Measurements from ENCODE around the gene P4HA3. TPM values are rescaled to one million over a fixed set of nuclear protein-coding genes. Genes with fewer than 3 reads are reported as not detected.

Gene P4HA3
- polyA plus RNA-seq, 1 experiment = 14.1 TPM

- DNase-seq (ENCODE audit: low read depth) = no peak
- Histone ChIP-seq H3K36me3 (ENCODE audit: control insufficient read depth, insufficient read depth, low read length) (no peaks in the 10 kb centered on the region), H3K4me3 (ENCODE audit: low read depth, low read length) (no peak overlapping the region), H3K27me3 (ENCODE audit: control insufficient read depth, insufficient read depth, low read length) (no peaks in the 10 kb centered on the region)
- ChIA-PET POLR2A (no interaction called here), CTCF (no interaction called here)
- TF ChIP-seq CTCF (IDR thresholded peaks at IDR 0.05; ENCODE audit: insufficient read depth, low read depth, low read length) = no peak
Measured at GRCh38 chr11:74307434-74307833, 4.0 kb downstream of the P4HA3 start.

GRCh38 chr11:74306435-74307175 lies 4.8 kb downstream of the P4HA3 start:
- ChIA-PET POLR2A (no interaction called here), CTCF (no interaction called here)
- Histone ChIP-seq H3K27me3 (ENCODE audit: control insufficient read depth, insufficient read depth, low read length) (no peaks in the 10 kb centered on the region), H3K4me3 (ENCODE audit: low read depth, low read length) (no peak overlapping the region), H3K36me3 (ENCODE audit: control insufficient read depth, insufficient read depth, low read length) (no peaks in the 10 kb centered on the region)
- DNase-seq (ENCODE audit: low read depth) = no peak
- TF ChIP-seq CTCF (IDR thresholded peaks at IDR 0.05; ENCODE audit: insufficient read depth, low read depth, low read length) = no peak

- no peak for TF ChIP-seq CTCF (IDR thresholded peaks at IDR 0.05; ENCODE audit: insufficient read depth, low read depth, low read length)
- ChIA-PET CTCF (interaction anchor here (0.6 to 2.3 kb wide), 4 partner anchors 22 to 189 kb away, joined by 3 to 7 read pairs (median 4); no protein-coding TSS in a partner anchor), POLR2A (interaction anchor here (0.6 to 1.1 kb wide), 3 partner anchors 20 to 126 kb away, joined by 3 to 4 read pairs (median 4); no protein-coding TSS in a partner anchor)
- Histone ChIP-seq H3K4me3 (ENCODE audit: low read depth, low read length) (no peak overlapping the region), H3K27me3 (ENCODE audit: control insufficient read depth, insufficient read depth, low read length) (no peaks in the 10 kb centered on the region), H3K36me3 (ENCODE audit: control insufficient read depth, insufficient read depth, low read length) (no peaks in the 10 kb centered on the region)
- peak; percentile 78 for DNase-seq (ENCODE audit: low read depth)
Measured at GRCh38 chr11:74299015-74299414, 12.4 kb downstream of the P4HA3 start.

- Histone ChIP-seq H3K36me3 (ENCODE audit: control insufficient read depth, insufficient read depth, low read length) (no peaks in the 10 kb centered on the region), H3K27me3 (ENCODE audit: control insufficient read depth, insufficient read depth, low read length) (no peaks in the 10 kb centered on the region), H3K4me3 (ENCODE audit: low read depth, low read length) (no peak overlapping the region)
- ChIA-PET CTCF (interaction anchor here (0.9 to 2.3 kb wide), 4 partner anchors 13 to 152 kb away, joined by 3 to 7 read pairs (median 6); no protein-coding TSS in a partner anchor), POLR2A (no interaction called here)
- no peak for TF ChIP-seq CTCF (IDR thresholded peaks at IDR 0.05; ENCODE audit: insufficient read depth, low read depth, low read length)
- no peak for DNase-seq (ENCODE audit: low read depth)
Measured at GRCh38 chr11:74297484-74297883, 14.0 kb downstream of the P4HA3 start.

- DNase-seq (ENCODE audit: low read depth) = no peak
- H3K4me3 ChIP-seq (ENCODE audit: low read depth, low read length) = no peak overlapping the region
- ChIA-PET POLR2A (no interaction called here), CTCF (no interaction called here)
- TF ChIP-seq CTCF (IDR thresholded peaks at IDR 0.05; ENCODE audit: insufficient read depth, low read depth, low read length) = no peak
- H3K27me3 ChIP-seq (ENCODE audit: control insufficient read depth, insufficient read depth, low read length) = no peaks in the 10 kb centered on the region
- no peaks in the 10 kb centered on the region for H3K36me3 ChIP-seq (ENCODE audit: control insufficient read depth, insufficient read depth, low read length)
Measured at GRCh38 chr11:74288911-74289310, 22.5 kb downstream of the P4HA3 start.

Measured in BJ (cell line).